ENCODE measurements around the gene TATDN3.
"Not testable (repeated sequence)": the region's sequence is repeated elsewhere in the genome, so short reads cannot be mapped to it uniquely, and the experiment has no call there.

Gene TATDN3

GRCh38 chr1:212833211-212834207 lies 41.8 kb downstream of the TATDN3 start:
- H3K9me3 Mint-ChIP-seq; H3K27me3 Mint-ChIP-seq; H3K4me1 Mint-ChIP-seq (ENCODE audit: low read depth); H3K4me3 Mint-ChIP-seq; H3K36me3 Mint-ChIP-seq (ENCODE audit: low read depth); H3K27ac Mint-ChIP-seq: not testable (repeated sequence)

DNA sequence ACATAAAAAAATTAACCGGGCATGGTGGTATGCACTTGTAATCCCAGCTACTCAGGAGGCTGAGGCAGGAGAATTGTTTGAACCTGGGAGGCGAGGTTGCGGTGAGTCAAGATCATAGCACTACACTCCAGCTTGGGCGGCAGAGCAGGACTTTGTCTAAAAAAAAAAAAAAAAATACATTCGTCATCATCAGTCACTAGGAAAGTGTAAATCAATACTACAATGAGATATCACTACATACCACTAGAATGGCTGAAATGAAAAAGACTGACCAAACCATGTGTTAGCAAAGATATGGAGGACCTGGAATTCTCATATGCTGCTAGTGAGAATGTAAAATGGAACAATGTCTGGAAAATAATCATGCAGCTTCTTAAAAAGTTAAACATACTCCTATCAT lies 46.5 kb downstream of the TATDN3 start:
- no peaks in the 10 kb centered on the region for H3K36me3 Mint-ChIP-seq (ENCODE audit: low read depth)
- H3K27me3 Mint-ChIP-seq, result no peaks in the 10 kb centered on the region
- H3K9me3 Mint-ChIP-seq, result no peaks in the 10 kb centered on the region
- H3K4me1 Mint-ChIP-seq (ENCODE audit: low read depth), result no peaks in the 10 kb centered on the region
- no peak overlapping the region for H3K4me3 Mint-ChIP-seq
- no peak overlapping the region for H3K27ac Mint-ChIP-seq

DNA sequence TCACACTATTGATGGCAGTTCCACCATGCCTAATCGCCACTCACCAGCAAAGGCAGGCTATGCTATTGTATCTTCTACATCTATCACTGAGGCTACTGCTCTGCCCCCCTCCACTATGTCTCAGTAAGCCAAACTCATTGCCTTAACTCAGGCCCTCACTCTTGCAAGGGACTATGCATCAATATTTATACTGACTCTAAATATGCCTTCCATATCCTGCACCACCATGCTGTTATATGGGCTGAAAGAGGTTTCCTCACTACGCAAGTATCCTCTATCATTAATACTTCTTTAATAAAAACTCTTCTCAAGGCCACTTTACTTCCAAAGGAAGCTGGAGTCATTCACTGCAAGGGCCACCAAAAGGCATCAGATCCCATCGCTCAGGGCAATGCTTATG lies 52.8 kb downstream of the TATDN3 start:
- H3K9me3 Mint-ChIP-seq; H3K36me3 Mint-ChIP-seq (ENCODE audit: low read depth); H3K4me1 Mint-ChIP-seq (ENCODE audit: low read depth); H3K27me3 Mint-ChIP-seq; H3K27ac Mint-ChIP-seq; H3K4me3 Mint-ChIP-seq: not testable (repeated sequence)

GRCh38 chr1:212847549-212847948 lies 55.9 kb downstream of the TATDN3 start, which contains the start of gene SPATA45:
TSS of gene SPATA45 (minus strand) at chr1:212847649. CDS start at chr1:212836149, 11,500 bp downstream.
- no peak within 1 kb of the TSS for H3K27ac Mint-ChIP-seq
- no peaks in the 10 kb centered on the region for H3K9me3 Mint-ChIP-seq
- H3K36me3 Mint-ChIP-seq (ENCODE audit: low read depth), result peaks cover 7% of the 10 kb centered on the region
- H3K4me3 Mint-ChIP-seq, result no peak within 1 kb of the TSS
- no peaks in the 10 kb centered on the region for H3K4me1 Mint-ChIP-seq (ENCODE audit: low read depth)
- H3K27me3 Mint-ChIP-seq, result no peaks in the 10 kb centered on the region

GRCh38 chr1:212852105-212852688 lies 60.5 kb downstream of the TATDN3 start:
- no peak overlapping the region for H3K4me3 Mint-ChIP-seq
- peaks cover 16% of the 10 kb centered on the region for H3K4me1 Mint-ChIP-seq (ENCODE audit: low read depth)
- no peak overlapping the region for H3K27ac Mint-ChIP-seq
- no peaks in the 10 kb centered on the region for H3K27me3 Mint-ChIP-seq
- H3K9me3 Mint-ChIP-seq, result no peaks in the 10 kb centered on the region
- peaks cover 19% of the 10 kb centered on the region for H3K36me3 Mint-ChIP-seq (ENCODE audit: low read depth)

DNA sequence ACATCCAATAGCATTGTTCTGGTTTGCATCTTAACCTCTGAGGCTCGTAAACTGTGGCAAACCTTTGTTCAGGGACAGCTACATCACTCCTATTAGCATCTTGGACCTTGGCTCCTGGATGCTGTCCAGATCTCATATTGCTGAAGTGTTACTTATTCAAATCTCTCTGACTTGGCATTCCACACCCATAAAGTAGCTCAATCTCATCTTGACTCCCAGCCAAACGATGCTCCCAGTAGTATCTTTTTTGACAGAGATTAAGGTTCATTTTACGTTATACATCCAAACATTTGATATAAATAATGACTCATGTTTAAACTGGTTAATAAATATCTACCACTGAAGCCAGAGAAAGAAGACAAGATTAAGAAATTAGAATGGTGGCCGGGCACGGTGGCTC lies 62.0 kb downstream of the TATDN3 start:
- Mint-ChIP-seq H3K27ac (no peak overlapping the region), H3K27me3 (no peaks in the 10 kb centered on the region), H3K4me3 (no peak overlapping the region), H3K4me1 (ENCODE audit: low read depth) (peaks cover 21% of the 10 kb centered on the region), H3K9me3 (no peaks in the 10 kb centered on the region), H3K36me3 (ENCODE audit: low read depth) (peaks cover 19% of the 10 kb centered on the region)

DNA sequence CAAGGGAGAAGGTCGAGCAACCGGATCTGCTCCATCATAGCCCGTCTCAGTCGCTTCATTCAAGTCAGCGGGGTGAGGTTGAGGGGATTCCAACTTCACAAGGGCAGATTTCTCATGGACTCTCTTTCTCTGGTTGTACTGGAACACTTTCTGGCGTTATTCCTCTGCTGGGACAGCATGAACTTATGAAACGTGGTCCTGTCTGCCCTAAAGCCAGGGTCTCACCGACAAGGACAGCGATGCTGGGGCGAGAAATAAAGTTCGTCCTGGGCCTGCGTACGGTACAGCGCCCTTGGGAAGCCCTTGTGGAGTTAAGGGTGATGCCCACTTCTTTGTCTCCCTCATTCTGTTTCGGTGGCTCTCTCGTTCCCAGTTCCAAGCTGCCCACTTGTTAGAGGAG lies 65.1 kb downstream of the TATDN3 start:
- H3K27ac Mint-ChIP-seq, result no peak overlapping the region
- no peak overlapping the region for H3K4me3 Mint-ChIP-seq
- H3K27me3 Mint-ChIP-seq, result no peaks in the 10 kb centered on the region
- no peaks in the 10 kb centered on the region for H3K9me3 Mint-ChIP-seq
- peaks cover 23% of the 10 kb centered on the region for H3K36me3 Mint-ChIP-seq (ENCODE audit: low read depth)
- H3K4me1 Mint-ChIP-seq (ENCODE audit: low read depth), result peaks cover 27% of the 10 kb centered on the region

GRCh38 chr1:212857992-212858460 lies 66.3 kb downstream of the TATDN3 start, which contains the start of gene FLVCR1:
TSS of gene FLVCR1 (plus strand) at chr1:212858275. CDS start at chr1:212858453, 178 bp downstream.
- no peak within 1 kb of the TSS for H3K4me3 Mint-ChIP-seq
- H3K9me3 Mint-ChIP-seq, result no peaks in the 10 kb centered on the region

GRCh38 chr1:212858461-212859265 lies 67.0 kb downstream of the TATDN3 start:
- H3K4me3 Mint-ChIP-seq, result no peak overlapping the region
- H3K36me3 Mint-ChIP-seq (ENCODE audit: low read depth), result peaks cover 16% of the 10 kb centered on the region
- no peaks in the 10 kb centered on the region for H3K9me3 Mint-ChIP-seq
- H3K27me3 Mint-ChIP-seq, result no peaks in the 10 kb centered on the region
- H3K4me1 Mint-ChIP-seq (ENCODE audit: low read depth), result peaks cover 33% of the 10 kb centered on the region
- peak overlapping the region; percentile 98 for H3K27ac Mint-ChIP-seq

More at GRCh38 chr1:212857992-212858460, 66.3 kb downstream of the TATDN3 start, which contains the start of gene FLVCR1:
- Mint-ChIP-seq H3K27ac (peak within 1 kb of the TSS; percentile 98), H3K4me1 (ENCODE audit: low read depth) (peaks cover 31% of the 10 kb centered on the region), H3K36me3 (ENCODE audit: low read depth) (peaks cover 19% of the 10 kb centered on the region), H3K27me3 (no peaks in the 10 kb centered on the region)

GRCh38 chr1:212860713-212861581 lies 69.3 kb downstream of the TATDN3 start:
- Mint-ChIP-seq H3K27me3 (no peaks in the 10 kb centered on the region), H3K27ac (no peak overlapping the region), H3K4me1 (ENCODE audit: low read depth) (peaks cover 28% of the 10 kb centered on the region), H3K36me3 (ENCODE audit: low read depth) (peaks cover 24% of the 10 kb centered on the region), H3K9me3 (no peaks in the 10 kb centered on the region), H3K4me3 (no peak overlapping the region)

- Mint-ChIP-seq H3K36me3 (ENCODE audit: low read depth) (peaks cover 34% of the 10 kb centered on the region), H3K9me3 (no peaks in the 10 kb centered on the region), H3K27me3 (no peaks in the 10 kb centered on the region), H3K4me3 (no peak overlapping the region), H3K4me1 (ENCODE audit: low read depth) (peaks cover 17% of the 10 kb centered on the region), H3K27ac (no peak overlapping the region)
Observed at GRCh38 chr1:212862111-212862690, 70.5 kb downstream of the TATDN3 start.

- Mint-ChIP-seq H3K36me3 (ENCODE audit: low read depth) (peaks cover 35% of the 10 kb centered on the region), H3K4me1 (ENCODE audit: low read depth) (peaks cover 12% of the 10 kb centered on the region)
- not testable (repeated sequence) for H3K4me3 Mint-ChIP-seq, H3K27me3 Mint-ChIP-seq, H3K9me3 Mint-ChIP-seq, H3K27ac Mint-ChIP-seq
Observed at GRCh38 chr1:212863345-212863744, 71.7 kb downstream of the TATDN3 start.

GRCh38 chr1:212864201-212864600 lies 72.5 kb downstream of the TATDN3 start:
- Mint-ChIP-seq H3K27me3 (no peaks in the 10 kb centered on the region), H3K9me3 (no peaks in the 10 kb centered on the region), H3K4me3 (no peak overlapping the region), H3K27ac (no peak overlapping the region), H3K4me1 (ENCODE audit: low read depth) (peaks cover 8% of the 10 kb centered on the region), H3K36me3 (ENCODE audit: low read depth) (peaks cover 31% of the 10 kb centered on the region)
